Natural killer cell (primary cell): ENCODE results near the gene ALOX15B. TPM values are rescaled to one million over a fixed set of nuclear protein-coding genes. Genes with fewer than 3 reads are reported as not detected.

Source experiments
- ATAC-seq, 3 donors: fragments of 150-1000 bp in 2 of 3; fragments of 200-7000 bp in 1 of 3; cut with Tn5 transposase; 1 replicate in 1 of 3; 2 replicates in 2 of 3; pipeline ENCODE4 v1.10.0; 2021; ENCODE audit warnings: mild to moderate bottlenecking in 2 of 3, moderate library complexity in 2 of 3
- DNase-seq, 2 donors: peaks; one replicate each; pipeline versions ENCODE4 v3.0.0 to v3.0.0-alpha.2; 2013 to 2021; ENCODE audit warnings: mixed read lengths in 1 of 2
- H3K27ac ChIP-seq: one replicate; pipeline ENCODE4 v1.5.1; 2013; ENCODE audit warnings: mild to moderate bottlenecking, low read length
- H3K27me3 ChIP-seq: one replicate; pipeline ENCODE4 v1.6.1; 2013; ENCODE audit warnings: low read length; ENCODE audit not compliant: control insufficient read depth, insufficient read depth
- H3K36me3 ChIP-seq: one replicate; pipeline ENCODE4 v1.6.1; 2013; ENCODE audit warnings: low read length; ENCODE audit not compliant: control insufficient read depth, insufficient read depth
- H3K4me1 ChIP-seq: one replicate; pipeline ENCODE4 v1.6.1; 2013; ENCODE audit warnings: low read length; ENCODE audit not compliant: control insufficient read depth, insufficient read depth
- H3K4me3 ChIP-seq: one replicate; pipeline ENCODE4 v1.5.1; 2013; ENCODE audit warnings: low read length
- H3K9me3 ChIP-seq: one replicate; pipeline ENCODE4 v1.6.1; 2013; ENCODE audit warnings: low read length; ENCODE audit not compliant: control insufficient read depth, insufficient read depth
- H3K27ac Mint-ChIP-seq, 2 donors: one replicate each; pipeline ENCODE4 v1.8.0; 2022; ENCODE audit warnings: mild to moderate bottlenecking in 2 of 2, mixed read lengths in 2 of 2, moderate library complexity in 1 of 2
- H3K27me3 Mint-ChIP-seq, 2 donors: one replicate each; pipeline ENCODE4 v1.8.0; 2022; ENCODE audit warnings: low read depth in 2 of 2, mixed read lengths in 2 of 2
- H3K36me3 Mint-ChIP-seq: one replicate; pipeline ENCODE4 v1.8.0; 2022; ENCODE audit warnings: mixed read lengths
- H3K4me1 Mint-ChIP-seq, 2 donors: one replicate each; pipeline ENCODE4 v1.8.0; 2022; ENCODE audit warnings: mixed read lengths in 2 of 2
- H3K4me3 Mint-ChIP-seq: one replicate; pipeline ENCODE4 v1.8.0; 2022; ENCODE audit warnings: mild to moderate bottlenecking, moderate library complexity, mixed read lengths
- H3K9me3 Mint-ChIP-seq, 2 donors: one replicate each; pipeline ENCODE4 v1.8.0; 2022; ENCODE audit warnings: mixed read lengths in 2 of 2
- CTCF ChIP-seq: fragments of 200-600 bp; IDR thresholded peaks from one replicate; pipeline ENCODE4 v1.8.0; 2022; ENCODE audit warnings: antibody characterized with exemption
- WGBS: methylation state at CpG from one replicate; pipeline ENCODE4 v1.1.7; 2013; ENCODE audit warnings: missing lambda C conversion rate; ENCODE audit not compliant: insufficient coverage; 5-methylcytosine and 5-hydroxymethylcytosine counted together
- intact Hi-C: fragments of 100-400 bp; cut with micrococcal nuclease; formaldehyde crosslinking; loops from one replicate; pipeline ENCODE4 v1.14.2; 2022
- total RNA-seq, 4 donors: library from RNA; stranded (reverse); fragments of 120-200 nt in 1 of 4; gene quantifications; one replicate each; pipeline versions ENCODE4 v1.2.3 to v1.2.4, GENCODE V29; 2013 to 2022

ALOX15B gene
- total RNA-seq, 3 donors from 2014 or later (not counting 1 experiment from before 2014, with no cell fraction given): not detected

GRCh38 chr17:8025176-8025911, 13.5 kb upstream of the ALOX15B start:
- H3K4me3 Mint-ChIP-seq: no peak overlapping the region
- no peaks in the 10 kb centered on the region for H3K9me3 ChIP-seq
- H3K27me3 Mint-ChIP-seq: peaks cover 26% of the 10 kb centered on the region in 2 donors
- H3K9me3 Mint-ChIP-seq: no peaks in the 10 kb centered on the region
- intact Hi-C loops: no loop called here
- TF ChIP-seq CTCF: no peak
- peaks cover 7% of the 10 kb centered on the region for H3K4me1 ChIP-seq
- H3K4me3 ChIP-seq: no peak overlapping the region
- H3K4me1 Mint-ChIP-seq: no peaks in the 10 kb centered on the region
- WGBS: 88% methylated on average over 9 of the region's 9 CpGs
- H3K36me3 ChIP-seq: no peaks in the 10 kb centered on the region
- H3K27ac Mint-ChIP-seq: no peak overlapping the region
- DNase-seq: no peak
- no peaks in the 10 kb centered on the region for H3K27me3 ChIP-seq
- no peak overlapping the region for H3K27ac ChIP-seq
- H3K36me3 Mint-ChIP-seq: no peaks in the 10 kb centered on the region
- no peak for ATAC-seq

- 63% methylated on average over 5 of the region's 5 CpGs for WGBS
- Mint-ChIP-seq H3K36me3 (no peaks in the 10 kb centered on the region), H3K4me3 (no peak overlapping the region), H3K27ac (no peak overlapping the region), H3K9me3 (no peaks in the 10 kb centered on the region), H3K4me1 (no peaks in the 10 kb centered on the region), H3K27me3 (peaks cover 33 to 40% of the 10 kb centered on the region in 2 donors)
- Histone ChIP-seq H3K4me1 (no peaks in the 10 kb centered on the region), H3K4me3 (no peak overlapping the region), H3K27me3 (no peaks in the 10 kb centered on the region), H3K27ac (no peak overlapping the region), H3K36me3 (no peaks in the 10 kb centered on the region), H3K9me3 (no peaks in the 10 kb centered on the region)
- peak in 1 of 3 donors; percentile 32 for ATAC-seq
- intact Hi-C loops: no loop called here
- no peak for DNase-seq
- TF ChIP-seq CTCF: no peak
These were observed 9.7 kb upstream of the ALOX15B start for GRCh38 chr17:8029121-8029520.

- Histone ChIP-seq H3K27ac (no peak overlapping the region), H3K27me3 (no peaks in the 10 kb centered on the region), H3K9me3 (no peaks in the 10 kb centered on the region), H3K4me1 (no peaks in the 10 kb centered on the region), H3K36me3 (no peaks in the 10 kb centered on the region), H3K4me3 (no peak overlapping the region)
- no peak for TF ChIP-seq CTCF
- Mint-ChIP-seq H3K27ac (no peak overlapping the region), H3K4me3 (no peak overlapping the region), H3K9me3 (no peaks in the 10 kb centered on the region), H3K27me3 (peaks cover 30 to 40% of the 10 kb centered on the region in 2 donors), H3K36me3 (no peaks in the 10 kb centered on the region), H3K4me1 (no peaks in the 10 kb centered on the region)
- WGBS: 96% methylated on average over 6 of the region's 6 CpGs
- ATAC-seq: no peak
- no peak for DNase-seq
- intact Hi-C loops: no loop called here
These were observed 7.6 kb upstream of the ALOX15B start for GRCh38 chr17:8031261-8031661.

GRCh38 chr17:8031950-8032349, 6.9 kb upstream of the ALOX15B start:
- Mint-ChIP-seq H3K27ac (no peak overlapping the region), H3K4me1 (no peaks in the 10 kb centered on the region), H3K9me3 (no peaks in the 10 kb centered on the region), H3K4me3 (no peak overlapping the region), H3K36me3 (no peaks in the 10 kb centered on the region), H3K27me3 (peaks cover 30 to 38% of the 10 kb centered on the region in 2 donors)
- Histone ChIP-seq H3K4me3 (no peak overlapping the region), H3K27ac (no peak overlapping the region), H3K27me3 (no peaks in the 10 kb centered on the region), H3K4me1 (no peaks in the 10 kb centered on the region), H3K36me3 (no peaks in the 10 kb centered on the region), H3K9me3 (no peaks in the 10 kb centered on the region)
- ATAC-seq: no peak
- intact Hi-C loops: no loop called here
- no CpG with 5 or more reads among the region's 1 CpG for WGBS
- TF ChIP-seq CTCF: no peak
- DNase-seq: no peak
